KOPT-K1 (cell line): Measurements from ENCODE around the gene GOSR2.

ENCODE experiments used
- H3K27ac ChIP-seq: fragments of 200-600 bp; sonication (generic); 2 replicates; pipeline ENCODE4 v1.5.1; 2016; ENCODE audit warnings: antibody characterized with exemption, mild to moderate bottlenecking, low read depth, low read length; ENCODE audit not compliant: poor library complexity, severe bottlenecking
- H3K36me3 ChIP-seq: fragments of 200-600 bp; sonication (generic); 2 replicates; pipeline ENCODE4 v1.5.1; 2017; ENCODE audit warnings: antibody characterized with exemption, mild to moderate bottlenecking, low read length, moderate library complexity; ENCODE audit not compliant: insufficient read depth
- H3K9me3 ChIP-seq: fragments of 200-600 bp; sonication (generic); 2 replicates; pipeline ENCODE4 v1.5.1; 2017; ENCODE audit warnings: antibody characterized with exemption, low read length, mild to moderate bottlenecking; ENCODE audit not compliant: insufficient read depth, poor library complexity, severe bottlenecking

The GOSR2 gene

GRCh38 chr17:46922804-46923635 lies at the start of gene GOSR2:
Gene GOSR2 (plus strand): TSS chr17:46923160. CDS start chr17:46923193, 33 bp downstream.
- H3K27ac ChIP-seq: peak within 1 kb of the TSS; percentile 88

DNA sequence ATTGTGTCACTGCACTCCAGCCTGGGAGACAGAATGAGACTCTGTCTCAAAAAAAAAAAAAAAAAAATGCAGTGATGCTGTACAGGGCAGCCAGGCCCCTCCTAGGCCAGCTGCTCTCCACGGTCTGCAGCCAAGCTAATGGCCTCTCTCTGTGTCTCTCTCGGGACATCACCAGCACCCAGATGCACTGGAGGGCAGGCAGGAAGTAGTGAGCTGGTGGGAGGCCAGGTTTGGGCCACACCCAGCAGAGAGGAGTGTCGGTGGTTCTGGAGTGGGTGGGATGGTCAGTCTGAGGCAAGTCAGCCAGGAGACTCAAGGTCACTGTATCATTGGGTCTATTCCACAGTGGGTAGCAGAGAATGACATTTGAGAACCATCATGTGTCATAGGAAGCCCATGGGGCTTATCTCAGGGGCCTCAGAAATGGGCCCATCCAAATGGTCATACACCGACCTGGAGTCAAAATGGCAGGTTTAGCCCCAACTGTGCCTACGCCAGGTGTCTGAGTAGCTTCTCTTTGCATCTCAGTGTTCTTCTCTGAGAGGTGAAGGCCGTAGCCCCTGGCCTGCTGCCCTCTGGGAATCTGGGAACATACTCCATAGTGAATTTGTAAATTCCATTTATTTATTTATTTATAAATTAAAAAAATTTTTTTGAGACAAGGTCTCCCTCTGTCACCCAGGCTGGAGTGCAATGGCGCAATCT lies 48.9 kb upstream of the GOSR2 start:
- H3K27ac ChIP-seq: no peak overlapping the region
- no peaks in the 10 kb centered on the region for H3K36me3 ChIP-seq
- H3K9me3 ChIP-seq: no peaks in the 10 kb centered on the region

More at GRCh38 chr17:46922804-46923635, at the start of gene GOSR2:
- H3K9me3 ChIP-seq: no peaks in the 10 kb centered on the region
- peaks cover 4% of the 10 kb centered on the region; the same call in 1 of the 2 replicates for H3K36me3 ChIP-seq

- Histone ChIP-seq H3K36me3 (no peaks in the 10 kb centered on the region), H3K9me3 (no peaks in the 10 kb centered on the region), H3K27ac (no peak overlapping the region)
These were observed 48.1 kb upstream of the GOSR2 start for GRCh38 chr17:46874906-46875305.

DNA sequence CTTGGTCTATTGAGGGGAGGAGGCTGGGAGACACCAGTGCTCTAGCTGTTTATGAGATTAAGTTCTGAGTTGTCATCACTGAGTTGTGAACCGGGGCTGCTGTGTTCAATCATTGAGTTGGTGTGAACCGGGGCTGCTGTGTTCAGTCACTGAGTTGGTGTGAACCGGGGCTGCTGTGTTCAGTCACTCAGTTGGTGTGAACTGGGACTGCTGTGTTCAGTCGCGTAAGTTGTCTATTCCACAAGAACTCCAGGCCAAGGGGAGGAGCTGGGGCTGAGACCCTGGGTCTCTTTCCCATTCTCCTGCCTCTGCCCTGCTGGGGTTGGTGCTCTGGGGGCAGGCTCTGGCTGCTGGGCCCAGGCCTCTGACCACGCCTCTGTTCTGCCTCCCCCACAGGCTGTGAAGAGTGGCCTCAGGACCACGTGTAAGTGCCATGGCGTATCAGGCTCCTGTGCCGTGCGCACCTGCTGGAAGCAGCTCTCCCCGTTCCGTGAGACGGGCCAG lies 47.1 kb upstream of the GOSR2 start:
- H3K27ac ChIP-seq: no peak overlapping the region
- no peaks in the 10 kb centered on the region for H3K36me3 ChIP-seq
- H3K9me3 ChIP-seq: no peaks in the 10 kb centered on the region

DNA sequence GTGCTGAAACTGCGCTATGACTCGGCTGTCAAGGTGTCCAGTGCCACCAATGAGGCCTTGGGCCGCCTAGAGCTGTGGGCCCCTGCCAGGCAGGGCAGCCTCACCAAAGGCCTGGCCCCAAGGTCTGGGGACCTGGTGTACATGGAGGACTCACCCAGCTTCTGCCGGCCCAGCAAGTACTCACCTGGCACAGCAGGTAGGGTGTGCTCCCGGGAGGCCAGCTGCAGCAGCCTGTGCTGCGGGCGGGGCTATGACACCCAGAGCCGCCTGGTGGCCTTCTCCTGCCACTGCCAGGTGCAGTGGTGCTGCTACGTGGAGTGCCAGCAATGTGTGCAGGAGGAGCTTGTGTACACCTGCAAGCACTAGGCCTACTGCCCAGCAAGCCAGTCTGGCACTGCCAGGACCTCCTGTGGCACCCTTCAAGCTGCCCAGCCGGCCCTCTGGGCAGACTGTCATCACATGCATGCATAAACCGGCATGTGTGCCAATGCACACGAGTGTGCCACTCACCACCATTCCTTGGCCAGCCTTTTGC lies 46.5 kb upstream of the GOSR2 start:
- Histone ChIP-seq H3K27ac (peak overlapping the region; percentile 49), H3K9me3 (no peaks in the 10 kb centered on the region), H3K36me3 (no peaks in the 10 kb centered on the region)

- Histone ChIP-seq H3K9me3 (no peaks in the 10 kb centered on the region), H3K36me3 (no peaks in the 10 kb centered on the region), H3K27ac (peak overlapping the region; percentile 49)
These were observed 46.0 kb upstream of the GOSR2 start for GRCh38 chr17:46876926-46877325.

- peak overlapping the region; percentile 49 for H3K27ac ChIP-seq
These were observed 45.5 kb upstream of the GOSR2 start for GRCh38 chr17:46877466-46877865.

GRCh38 chr17:46878055-46878454 lies 44.9 kb upstream of the GOSR2 start:
- H3K36me3 ChIP-seq: no peaks in the 10 kb centered on the region
- H3K9me3 ChIP-seq: no peaks in the 10 kb centered on the region
- H3K27ac ChIP-seq: peak overlapping the region; percentile 49

More at GRCh38 chr17:46877466-46877865, 45.5 kb upstream of the GOSR2 start:
- H3K9me3 ChIP-seq: no peaks in the 10 kb centered on the region
- H3K36me3 ChIP-seq: no peaks in the 10 kb centered on the region

DNA sequence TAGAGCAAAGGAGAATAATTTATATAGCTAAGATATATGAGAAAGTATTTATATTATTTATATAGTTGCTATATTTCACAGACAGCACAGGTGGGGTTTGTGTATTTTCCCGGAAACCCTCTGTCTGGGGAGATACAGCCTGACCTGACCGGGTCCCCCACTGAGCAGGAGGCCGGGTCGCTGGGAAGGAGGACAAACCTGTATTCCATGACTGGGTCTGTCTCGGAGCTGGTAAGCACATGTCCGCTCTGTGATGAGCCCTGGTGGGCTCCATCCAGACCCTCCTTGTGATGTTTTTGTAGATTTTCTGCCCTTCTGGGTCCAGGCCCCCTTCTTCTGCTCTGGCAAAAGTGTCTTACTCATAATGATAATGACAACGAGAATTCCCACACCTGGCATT lies 43.9 kb upstream of the GOSR2 start:
- H3K36me3 ChIP-seq: no peaks in the 10 kb centered on the region
- no peak overlapping the region for H3K27ac ChIP-seq
- H3K9me3 ChIP-seq: no peaks in the 10 kb centered on the region

DNA sequence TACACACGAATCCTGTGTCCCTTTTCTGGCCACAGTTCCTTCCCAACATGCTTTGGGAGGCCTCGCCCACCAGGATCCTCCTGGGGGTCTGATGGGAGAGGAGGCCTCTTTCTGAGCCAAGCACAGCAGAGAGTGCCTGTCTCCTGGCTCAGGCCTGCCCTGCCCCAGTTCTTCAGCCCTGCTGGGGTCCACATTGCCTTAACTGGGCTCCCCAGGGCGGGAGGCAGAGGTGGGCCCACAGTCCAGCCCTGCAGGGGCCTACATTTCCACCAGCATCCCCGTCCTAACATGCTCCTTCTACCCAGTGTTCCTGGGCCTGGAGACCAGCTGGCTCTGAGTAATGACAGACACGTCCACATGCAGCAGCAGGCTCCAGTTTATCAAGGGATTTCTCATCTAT lies 41.9 kb upstream of the GOSR2 start:
- Histone ChIP-seq H3K36me3 (no peaks in the 10 kb centered on the region), H3K27ac (no peak overlapping the region), H3K9me3 (no peaks in the 10 kb centered on the region)

DNA sequence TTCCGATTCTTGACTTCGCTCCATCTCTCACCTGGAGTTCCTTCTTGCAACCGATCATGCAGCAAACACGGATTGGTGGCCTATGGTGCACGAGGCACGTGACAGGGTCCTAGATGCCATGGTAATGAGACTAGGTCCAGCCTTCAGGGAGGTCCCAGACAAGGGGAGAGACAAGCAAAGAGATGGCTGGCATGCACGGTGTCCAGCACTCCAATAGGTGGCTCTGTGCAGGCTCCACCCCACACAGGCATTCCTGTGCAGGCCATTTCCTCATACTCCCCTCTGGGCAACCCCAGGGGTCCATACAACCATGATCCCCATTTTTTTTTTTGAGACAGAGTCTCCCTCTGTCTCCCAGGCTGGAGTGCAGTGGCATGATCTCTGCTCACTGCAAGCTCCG lies 40.3 kb upstream of the GOSR2 start:
- no peaks in the 10 kb centered on the region for H3K36me3 ChIP-seq
- no peaks in the 10 kb centered on the region for H3K9me3 ChIP-seq
- H3K27ac ChIP-seq: no peak overlapping the region

- no peak overlapping the region for H3K27ac ChIP-seq
- no peaks in the 10 kb centered on the region for H3K9me3 ChIP-seq
- H3K36me3 ChIP-seq: no peaks in the 10 kb centered on the region
These were observed 39.0 kb upstream of the GOSR2 start for GRCh38 chr17:46883871-46884520.

DNA sequence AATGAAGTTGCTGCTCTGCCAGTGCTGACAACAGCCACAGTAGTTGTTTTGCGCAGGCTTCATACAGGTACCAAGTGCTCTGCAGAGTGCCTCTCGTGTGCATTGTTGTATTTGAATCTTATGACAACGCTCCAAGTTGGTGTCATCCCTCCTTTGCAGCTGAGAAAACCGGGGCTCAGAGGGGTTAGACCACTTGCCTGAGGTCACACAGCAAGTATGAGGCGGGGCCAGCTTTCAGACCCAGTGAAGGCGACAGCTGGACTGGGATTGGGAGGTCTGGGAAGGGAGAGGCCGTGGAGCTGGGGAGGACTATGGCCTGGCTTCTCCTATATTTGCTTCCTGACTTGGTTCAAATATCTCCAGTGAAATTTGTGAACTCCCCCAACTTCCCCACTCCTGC lies 38.4 kb upstream of the GOSR2 start:
- Histone ChIP-seq H3K27ac (no peak overlapping the region), H3K36me3 (no peaks in the 10 kb centered on the region), H3K9me3 (no peaks in the 10 kb centered on the region)

- no peaks in the 10 kb centered on the region for H3K36me3 ChIP-seq
- no peak overlapping the region for H3K27ac ChIP-seq
- no peaks in the 10 kb centered on the region for H3K9me3 ChIP-seq
These were observed 37.3 kb upstream of the GOSR2 start for GRCh38 chr17:46885415-46886309.
